CD4-positive, alpha-beta T cell (primary cell): Measurements from ENCODE around the gene MMP24OS. TPM values are rescaled to one million over a fixed set of nuclear protein-coding genes. Genes with fewer than 3 reads are reported as not detected.

Experiments used
- ATAC-seq: fragments of 200-7000 bp; cut with Tn5 transposase; one replicate; pipeline ENCODE4 v1.10.0; 2022; ENCODE audit warnings: mild to moderate bottlenecking; ENCODE audit not compliant: poor library complexity
- CTCF ChIA-PET: fragments of 350-600 bp; sonication (Branson Sonifier 250); formaldehyde crosslinking; loops from one replicate; lab custom pipeline; 2021; ENCODE audit warnings: antibody characterized with exemption, inconsistent platforms; lab: Charles Lee
- POLR2A ChIA-PET: fragments of 350-600 bp; sonication (Branson Sonifier 250); formaldehyde crosslinking; loops from one replicate; lab custom pipeline; 2021; ENCODE audit warnings: antibody characterized with exemption, inconsistent platforms; lab: Charles Lee
- DNase-seq, 14 experiments: peaks; one replicate each; pipeline ENCODE4 v3.0.0-alpha.2; 2013 to 2020; ENCODE audit warnings: mixed read lengths in 2 of 14
- H3K27ac ChIP-seq, 2 donors: one replicate each; pipeline versions ENCODE4 v1.5.1 to v1.7.0; 2013; ENCODE audit warnings: low read length in 2 of 2, low read depth in 1 of 2, mild to moderate bottlenecking in 1 of 2
- H3K27me3 ChIP-seq, 2 experiments: 1 replicate in 1 of 2; 2 replicates in 1 of 2; pipeline versions ENCODE4 v1.6.1 to v1.7.0; 2013; ENCODE audit warnings: low read length in 2 of 2, control low read depth in 1 of 2, mild to moderate bottlenecking in 1 of 2, moderate library complexity in 1 of 2; ENCODE audit not compliant: insufficient read depth in 2 of 2, control insufficient read depth in 1 of 2
- H3K36me3 ChIP-seq: one replicate; pipeline ENCODE4 v1.6.1; 2013; ENCODE audit warnings: low read length, control low read depth; ENCODE audit not compliant: insufficient read depth
- H3K4me1 ChIP-seq: one replicate; pipeline ENCODE4 v1.6.1; 2013; ENCODE audit warnings: low read length, control low read depth; ENCODE audit not compliant: insufficient read depth
- H3K4me3 ChIP-seq: one replicate; pipeline ENCODE4 v1.5.1; 2013; ENCODE audit warnings: mild to moderate bottlenecking, low read length, moderate library complexity
- H3K9me3 ChIP-seq, 2 experiments: 1 replicate in 1 of 2; 2 replicates in 1 of 2; pipeline versions ENCODE4 v1.6.1 to v1.7.0; 2013; ENCODE audit warnings: low read length in 2 of 2, mild to moderate bottlenecking in 2 of 2, control low read depth in 1 of 2, moderate library complexity in 1 of 2; ENCODE audit not compliant: control insufficient read depth in 1 of 2, insufficient read depth in 1 of 2
- H3K27ac Mint-ChIP-seq: one replicate; pipeline ENCODE4 v1.8.0; 2020; ENCODE audit warnings: mixed read lengths
- H3K27me3 Mint-ChIP-seq: one replicate; pipeline ENCODE4 v1.8.0; 2021; ENCODE audit warnings: mixed read lengths
- H3K36me3 Mint-ChIP-seq: one replicate; pipeline ENCODE4 v1.8.0; 2021; ENCODE audit warnings: low read depth, mixed read lengths
- H3K4me1 Mint-ChIP-seq: one replicate; pipeline ENCODE4 v1.8.0; 2021; ENCODE audit warnings: low read depth, mixed read lengths
- H3K4me3 Mint-ChIP-seq: one replicate; pipeline ENCODE4 v1.8.0; 2020; ENCODE audit warnings: mild to moderate bottlenecking, mixed read lengths
- H3K9me3 Mint-ChIP-seq: one replicate; pipeline ENCODE4 v1.8.0; 2020; ENCODE audit warnings: mixed read lengths
- CTCF ChIP-seq: fragments of 200-600 bp; IDR thresholded peaks from one replicate; pipeline ENCODE4 v1.8.0; 2022; ENCODE audit warnings: antibody characterized with exemption, mild to moderate bottlenecking
- intact Hi-C, 2 experiments: fragments of 100-400 bp; cut with DNase I in 1 of 2; cut with micrococcal nuclease in 1 of 2; formaldehyde crosslinking; loops; one replicate each; pipeline versions ENCODE4 v1.15.1 to v1.9.0; 2023 to 2025; cut with DNase I, micrococcal nuclease
- total RNA-seq, 174 experiments: library from RNA in 2 of 174; stranded (reverse) in 2 of 174; gene quantifications; one replicate each; pipeline ENCODE4 v1.2.3 and lab custom pipeline; 2021 to 2026

The MMP24OS gene
- total RNA-seq, 2 experiments from 2014 or later, result 71.8 to 74.8 TPM

GRCh38 chr20:35273449-35274171, 4.3 kb downstream of the MMP24OS start:
- peak overlapping the region in 1 of 2 donors; percentile 17 for H3K27ac ChIP-seq
- no peaks in the 10 kb centered on the region for H3K9me3 ChIP-seq
- Mint-ChIP-seq H3K27me3 (no peaks in the 10 kb centered on the region), H3K9me3 (no peaks in the 10 kb centered on the region), H3K27ac (peak overlapping the region; percentile 73), H3K4me3 (no peak overlapping the region), H3K4me1 (peaks cover 32% of the 10 kb centered on the region), H3K36me3 (peaks cover 44% of the 10 kb centered on the region)
- DNase-seq (no peak), ATAC-seq (no peak)
- no peaks in the 10 kb centered on the region for H3K27me3 ChIP-seq
- peaks cover 50% of the 10 kb centered on the region for H3K36me3 ChIP-seq
- intact Hi-C loops, result loop anchor here in 1 of 2 experiments (10.0 kb wide), 1 partner anchor 599 kb away; the partner anchor contains the start of gene PIGU
- H3K4me1 ChIP-seq, result peaks cover 40% of the 10 kb centered on the region
- TF ChIP-seq CTCF, result no peak
- CTCF ChIA-PET, result interaction anchor here (1.5 kb wide), 1 partner anchor 128 kb away, joined by 4 read pairs; no protein-coding TSS in a partner anchor
- POLR2A ChIA-PET, result no interaction called here
- H3K4me3 ChIP-seq, result no peak overlapping the region

GRCh38 chr20:35271904-35272303, 6.0 kb downstream of the MMP24OS start:
- no peak overlapping the region for H3K4me3 ChIP-seq
- H3K36me3 ChIP-seq, result peaks cover 62% of the 10 kb centered on the region
- ChIA-PET CTCF (interaction anchor here (1.5 kb wide), 1 partner anchor 127 kb away, joined by 4 read pairs; no protein-coding TSS in a partner anchor), POLR2A (interaction anchor here (1.5 kb wide), 1 partner anchor 12 kb away, joined by 3 read pairs; no protein-coding TSS in a partner anchor)
- no peaks in the 10 kb centered on the region for H3K9me3 Mint-ChIP-seq
- H3K4me3 Mint-ChIP-seq, result no peak overlapping the region
- peaks cover 25% of the 10 kb centered on the region for H3K4me1 Mint-ChIP-seq
- H3K27ac Mint-ChIP-seq, result no peak overlapping the region
- intact Hi-C loops, result loop anchor here in 1 of 2 experiments (10.0 kb wide), 1 partner anchor 597 kb away; the partner anchor contains the start of gene PIGU
- no peak for TF ChIP-seq CTCF
- no peaks in the 10 kb centered on the region for H3K9me3 ChIP-seq
- no peaks in the 10 kb centered on the region for H3K27me3 Mint-ChIP-seq
- ATAC-seq (no peak), DNase-seq (no peak)
- no peak overlapping the region for H3K27ac ChIP-seq
- no peaks in the 10 kb centered on the region for H3K27me3 ChIP-seq
- peaks cover 41% of the 10 kb centered on the region for H3K36me3 Mint-ChIP-seq
- H3K4me1 ChIP-seq, result peaks cover 29% of the 10 kb centered on the region

- Histone ChIP-seq H3K4me3 (no peak overlapping the region), H3K4me1 (peaks cover 23% of the 10 kb centered on the region), H3K27me3 (no peaks in the 10 kb centered on the region), H3K9me3 (no peaks in the 10 kb centered on the region), H3K36me3 (peaks cover 69% of the 10 kb centered on the region), H3K27ac (no peak overlapping the region)
- H3K9me3 Mint-ChIP-seq, result no peaks in the 10 kb centered on the region
- H3K36me3 Mint-ChIP-seq, result peaks cover 47% of the 10 kb centered on the region
- H3K4me1 Mint-ChIP-seq, result peaks cover 23% of the 10 kb centered on the region
- intact Hi-C loops, result loop anchor here in 1 of 2 experiments (10.0 kb wide), 1 partner anchor 596 kb away; the partner anchor contains the start of gene PIGU
- no peak overlapping the region for H3K4me3 Mint-ChIP-seq
- ChIA-PET CTCF (no interaction called here), POLR2A (interaction anchor here (1.5 kb wide), 1 partner anchor 11 kb away, joined by 3 read pairs; no protein-coding TSS in a partner anchor)
- ATAC-seq, result no peak
- TF ChIP-seq CTCF, result no peak
- no peak overlapping the region for H3K27ac Mint-ChIP-seq
- no peak for DNase-seq
- no peaks in the 10 kb centered on the region for H3K27me3 Mint-ChIP-seq
Observed at GRCh38 chr20:35271073-35271882, 6.6 kb downstream of the MMP24OS start.
